ENCODE results near the gene HTR3E.
"Not testable (repeated sequence)": the region's sequence is repeated elsewhere in the genome, so short reads cannot be mapped to it uniquely, and the experiment has no call there.

HTR3E gene

GRCh38 chr3:184116017-184116416 is 19.2 kb downstream of the HTR3E start:
- no peak for DNase-seq

GRCh38 chr3:184117636-184118035 is 20.8 kb downstream of the HTR3E start:
- DNase-seq, result no peak

DNA sequence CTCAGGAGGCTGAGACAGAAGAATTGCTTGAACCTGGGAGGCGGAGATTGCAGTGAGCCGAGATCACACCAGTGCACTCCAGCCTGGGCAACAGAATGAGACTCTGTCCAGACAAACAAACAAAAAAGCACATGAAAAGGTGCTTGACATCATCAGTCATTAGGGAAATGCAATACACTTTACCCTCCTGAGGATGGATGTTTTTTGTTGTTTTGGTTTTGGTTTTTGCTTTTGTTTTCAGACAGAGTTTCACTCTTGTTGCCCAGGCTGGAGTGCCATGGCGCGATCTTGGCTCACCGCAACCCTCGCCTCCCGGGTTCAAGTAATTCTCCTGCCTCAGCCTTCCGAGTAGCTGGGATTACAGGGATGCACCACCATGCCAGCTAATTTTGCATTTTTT is 24.2 kb downstream of the HTR3E start:
- not testable (repeated sequence) for DNase-seq

DNA sequence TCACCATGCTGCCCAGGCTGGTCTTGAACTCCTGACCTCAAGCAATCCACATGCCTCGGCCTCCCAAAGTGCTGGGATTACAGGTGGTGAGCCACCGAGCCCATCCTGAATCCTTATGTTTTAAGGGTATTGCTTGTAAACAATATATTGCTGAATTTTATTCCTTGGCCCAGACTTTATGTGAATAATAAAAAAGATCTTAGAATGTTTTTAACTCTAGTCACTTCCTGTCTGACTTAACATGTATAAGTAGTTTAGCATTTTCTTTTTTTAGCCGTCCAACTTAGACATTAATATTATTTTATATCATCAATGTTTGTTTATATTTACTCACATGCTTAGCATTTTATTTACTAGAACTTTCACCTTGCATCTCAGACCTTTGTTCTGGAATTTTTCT is 29.1 kb downstream of the HTR3E start:
- no peak for DNase-seq

- DNase-seq, result peak; percentile 68
These were observed 32.1 kb downstream of the HTR3E start for GRCh38 chr3:184129012-184129411.

DNA sequence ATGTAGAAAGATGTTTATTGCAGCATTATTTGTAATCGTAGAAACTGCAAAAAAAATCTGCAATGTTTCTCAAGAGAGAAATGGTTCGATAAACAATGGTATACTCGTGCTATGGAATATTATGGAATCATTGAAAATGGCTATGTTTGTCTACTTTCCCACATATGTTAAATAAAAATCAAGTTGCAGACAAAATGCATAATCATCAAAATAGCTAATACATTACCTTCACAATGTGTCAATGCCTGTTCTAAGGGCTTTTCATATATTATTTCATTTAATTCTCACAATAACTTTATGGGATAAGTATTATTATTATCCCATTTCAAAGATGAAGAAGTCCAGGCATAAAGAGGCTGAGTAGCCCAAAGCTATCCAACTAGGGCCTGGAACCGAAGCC is 36.1 kb downstream of the HTR3E start:
- no peak for DNase-seq

- peak; percentile 87 for DNase-seq
These were observed 37.2 kb downstream of the HTR3E start for GRCh38 chr3:184133840-184134745.

- DNase-seq, result peak; percentile 68
These were observed 37.9 kb downstream of the HTR3E start for GRCh38 chr3:184134746-184135148.

GRCh38 chr3:184135149-184135910 is 38.5 kb downstream of the HTR3E start, which contains the start of gene EIF2B5:
Gene EIF2B5 (plus strand): TSS chr3:184135358. CDS start chr3:184135386, 28 bp downstream.
- DNase-seq, result peak; percentile 98

GRCh38 chr3:184135911-184136260 is 39.0 kb downstream of the HTR3E start:
- no peak for DNase-seq

DNA sequence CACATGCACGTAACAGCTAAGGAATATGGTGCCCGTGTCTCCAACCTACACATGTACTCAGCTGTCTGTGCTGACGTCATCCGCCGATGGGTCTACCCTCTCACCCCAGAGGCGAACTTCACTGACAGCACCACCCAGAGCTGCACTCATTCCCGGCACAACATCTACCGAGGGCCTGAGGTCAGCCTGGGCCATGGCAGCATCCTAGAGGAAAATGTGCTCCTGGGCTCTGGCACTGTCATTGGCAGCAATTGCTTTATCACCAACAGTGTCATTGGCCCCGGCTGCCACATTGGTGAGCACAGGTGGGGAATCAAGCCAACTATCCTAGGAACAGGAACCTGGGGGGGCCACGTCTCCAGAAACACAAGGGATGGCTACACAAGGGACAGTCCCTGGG is 43.6 kb downstream of the HTR3E start:
- DNase-seq, result no peak

DNA sequence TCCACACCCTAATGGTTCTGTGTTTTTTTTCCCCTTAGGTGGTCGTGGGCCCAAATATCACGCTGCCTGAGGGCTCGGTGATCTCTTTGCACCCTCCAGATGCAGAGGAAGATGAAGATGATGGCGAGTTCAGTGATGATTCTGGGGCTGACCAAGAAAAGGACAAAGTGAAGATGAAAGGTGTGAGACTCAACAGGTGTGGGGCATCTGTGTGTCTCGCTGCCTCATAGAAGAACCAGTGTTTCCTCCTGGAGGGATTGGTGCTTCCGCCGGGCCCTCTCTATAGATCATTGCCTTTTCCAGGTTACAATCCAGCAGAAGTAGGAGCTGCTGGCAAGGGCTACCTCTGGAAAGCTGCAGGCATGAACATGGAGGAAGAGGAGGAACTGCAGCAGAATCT is 45.3 kb downstream of the HTR3E start:
- DNase-seq, result no peak

GRCh38 chr3:184143327-184143726 is 46.5 kb downstream of the HTR3E start:
- no peak for DNase-seq

DNA sequence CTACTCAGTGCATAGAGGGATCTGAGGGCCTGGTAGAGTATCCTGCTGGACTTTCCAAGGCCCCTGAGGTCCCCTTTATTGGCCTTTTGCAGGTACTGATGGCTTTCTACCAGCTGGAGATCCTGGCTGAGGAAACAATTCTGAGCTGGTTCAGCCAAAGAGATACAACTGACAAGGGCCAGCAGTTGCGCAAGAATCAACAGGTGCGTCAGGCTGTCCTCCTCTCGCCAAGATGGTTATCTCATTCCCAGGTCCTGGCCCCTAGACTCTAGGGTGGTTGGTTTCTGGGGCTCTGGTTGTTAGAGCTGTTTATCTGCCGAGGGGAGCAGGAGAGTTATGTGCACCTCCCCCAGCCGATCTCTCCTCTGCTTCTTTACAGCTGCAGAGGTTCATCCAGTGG is 47.6 kb downstream of the HTR3E start:
- no peak for DNase-seq

DNA sequence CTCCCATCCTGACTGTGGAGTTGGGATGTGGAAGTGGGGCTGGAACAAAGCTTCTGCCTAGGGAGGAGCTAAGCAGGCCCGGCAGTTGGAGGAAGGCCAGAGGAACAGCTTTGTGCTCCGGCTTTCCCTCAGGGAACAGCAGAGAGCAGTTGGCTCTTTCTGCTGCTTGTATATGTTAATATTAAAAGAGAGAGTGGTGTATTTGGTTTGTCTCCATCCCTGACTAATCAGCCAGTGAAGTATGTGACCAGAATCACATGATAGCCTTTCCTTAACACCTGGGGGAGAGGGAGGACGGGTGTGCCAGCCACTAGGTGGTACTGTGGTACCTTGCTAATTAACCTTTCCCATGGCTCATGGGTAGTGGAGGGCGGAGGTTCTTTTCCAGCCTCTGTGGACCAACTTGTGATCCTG is 48.3 kb downstream of the HTR3E start:
- peak; percentile 75 for DNase-seq

- DNase-seq, result no peak
These were observed 48.9 kb downstream of the HTR3E start for GRCh38 chr3:184145751-184146270.

DNA sequence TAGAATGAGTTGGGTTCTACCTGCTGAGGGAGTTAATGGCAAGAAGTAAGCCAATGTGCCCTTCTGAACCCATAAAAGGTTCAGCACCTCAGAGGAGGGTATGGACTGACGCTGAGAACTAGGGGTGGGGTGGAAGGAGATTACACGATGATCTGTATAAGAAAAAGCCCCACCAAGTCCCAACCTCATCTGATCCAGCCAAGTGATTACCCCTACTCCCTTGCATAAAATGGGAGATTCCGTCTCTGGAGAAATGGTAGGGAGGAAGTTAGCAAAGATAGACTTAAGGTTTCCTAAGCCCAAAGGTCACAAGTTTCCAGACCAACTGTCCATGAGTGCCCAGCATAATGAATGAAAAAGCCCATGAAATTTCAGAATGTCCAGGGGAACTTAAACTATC is 51.2 kb downstream of the HTR3E start:
- DNase-seq, result no peak

- DNase-seq, result no peak
These were observed 52.3 kb downstream of the HTR3E start for GRCh38 chr3:184149123-184149522.

- DNase-seq, result not testable (repeated sequence)
These were observed 52.9 kb downstream of the HTR3E start for GRCh38 chr3:184149770-184150169.

DNA sequence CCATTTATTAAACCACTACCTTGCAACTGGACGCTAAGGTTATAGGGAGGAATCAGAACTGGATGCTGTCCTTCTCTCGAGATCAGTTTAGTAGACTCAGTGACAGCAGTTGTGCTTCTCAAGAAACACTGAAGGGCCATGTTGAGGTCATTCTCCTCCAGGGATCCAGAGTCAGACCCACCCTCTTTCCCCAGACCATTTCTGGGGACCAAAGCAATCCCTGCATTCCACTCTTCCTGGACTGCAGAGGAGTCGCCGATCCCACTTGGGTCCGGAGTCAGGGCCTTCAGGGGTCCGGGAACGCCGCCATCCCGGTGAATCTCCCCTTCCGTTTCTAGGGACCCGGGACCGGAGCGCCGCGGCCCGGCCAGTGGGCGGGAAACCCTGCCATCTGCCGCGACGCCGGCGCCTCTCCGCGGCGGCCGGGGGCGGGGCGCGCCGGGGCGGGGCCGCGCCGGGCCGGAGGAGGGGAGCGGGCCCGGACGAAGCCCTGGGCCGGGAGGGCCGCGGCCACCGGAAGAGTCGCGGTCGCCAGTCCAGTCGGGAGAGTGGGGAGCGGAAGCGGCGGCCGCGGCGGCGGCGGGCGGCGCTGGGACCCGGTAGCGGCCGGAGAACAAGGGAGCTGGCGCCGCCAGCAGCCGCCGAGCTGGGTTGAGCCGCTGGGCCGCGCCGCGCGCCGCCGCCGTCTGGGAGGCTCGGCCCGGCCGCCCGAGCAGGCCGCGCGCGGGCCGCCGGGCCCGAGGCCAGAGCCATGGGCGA is 58.2 kb downstream of the HTR3E start, which contains the start of gene DVL3:
Gene DVL3, plus strand, starts transcription at position 493 of the 759 bp plus-strand sequence. Its CDS starts 259 bp downstream, at position 752.
- DNase-seq, result peak; percentile 83

DNA sequence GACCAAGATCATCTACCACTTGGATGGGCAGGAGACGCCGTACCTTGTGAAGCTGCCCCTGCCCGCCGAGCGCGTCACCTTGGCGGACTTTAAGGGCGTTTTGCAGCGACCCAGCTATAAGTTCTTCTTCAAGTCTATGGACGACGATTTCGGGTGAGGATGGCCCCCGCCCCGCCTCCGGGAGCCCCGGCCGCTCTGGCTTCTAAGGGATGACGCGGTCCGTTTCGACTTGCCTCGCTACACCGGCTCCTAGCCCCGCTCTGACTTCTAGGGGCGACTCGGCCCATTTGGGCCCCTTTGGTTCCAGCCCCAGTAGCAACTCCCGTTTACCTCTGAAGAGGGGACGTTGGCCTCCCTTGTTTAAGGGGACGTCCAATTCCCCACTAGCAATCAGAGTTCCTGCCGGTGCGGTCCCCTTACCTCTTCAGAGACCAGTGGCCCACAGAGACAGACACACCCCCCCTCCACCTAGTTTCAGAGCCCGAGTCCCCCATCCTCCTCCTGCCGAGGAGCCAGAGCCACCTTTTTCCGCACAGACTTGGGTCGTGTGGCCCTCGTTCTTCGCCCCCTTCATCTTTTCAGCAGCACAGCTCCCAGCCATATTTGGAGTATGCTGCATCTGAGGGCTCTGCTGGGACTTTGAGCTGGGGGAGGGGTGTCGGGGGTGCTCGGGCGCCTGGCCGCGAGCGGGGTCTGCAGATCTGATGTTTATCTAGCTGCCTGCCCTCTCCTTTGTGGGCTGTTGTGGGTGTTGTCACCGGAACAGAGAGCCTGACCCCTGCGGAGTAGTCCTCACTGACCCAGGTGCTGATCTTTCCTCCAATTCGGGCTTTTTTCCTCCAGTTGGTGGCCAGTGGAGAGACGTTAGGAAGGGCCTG is 59.0 kb downstream of the HTR3E start:
- peak; percentile 44 for DNase-seq

DNA sequence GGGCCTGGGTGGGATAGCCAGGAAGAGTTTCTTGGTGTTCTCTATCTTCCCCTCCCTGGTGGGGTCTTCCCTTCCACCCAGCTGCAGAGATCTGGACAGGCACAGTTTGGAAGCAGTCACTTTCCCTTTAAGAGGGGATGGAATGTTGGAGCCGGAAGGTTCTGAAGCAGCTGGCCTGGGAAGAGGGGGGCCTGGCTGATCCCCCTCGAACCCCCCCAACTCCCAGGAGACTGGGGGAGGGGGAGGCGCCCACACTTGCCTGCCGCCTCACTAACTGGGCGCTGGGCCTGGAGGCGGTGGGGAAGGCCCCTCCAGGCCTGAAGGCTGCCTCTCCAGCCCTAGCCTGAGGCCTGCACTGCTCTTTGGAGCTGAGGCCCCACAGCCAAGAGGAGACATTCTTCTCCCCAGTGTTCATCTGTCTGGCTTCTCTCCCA is 59.7 kb downstream of the HTR3E start:
- no peak for DNase-seq

Measured in NCI-H774 (cell line).